ENCODE measurements around the gene SOCS6.

SOCS6 gene

DNA sequence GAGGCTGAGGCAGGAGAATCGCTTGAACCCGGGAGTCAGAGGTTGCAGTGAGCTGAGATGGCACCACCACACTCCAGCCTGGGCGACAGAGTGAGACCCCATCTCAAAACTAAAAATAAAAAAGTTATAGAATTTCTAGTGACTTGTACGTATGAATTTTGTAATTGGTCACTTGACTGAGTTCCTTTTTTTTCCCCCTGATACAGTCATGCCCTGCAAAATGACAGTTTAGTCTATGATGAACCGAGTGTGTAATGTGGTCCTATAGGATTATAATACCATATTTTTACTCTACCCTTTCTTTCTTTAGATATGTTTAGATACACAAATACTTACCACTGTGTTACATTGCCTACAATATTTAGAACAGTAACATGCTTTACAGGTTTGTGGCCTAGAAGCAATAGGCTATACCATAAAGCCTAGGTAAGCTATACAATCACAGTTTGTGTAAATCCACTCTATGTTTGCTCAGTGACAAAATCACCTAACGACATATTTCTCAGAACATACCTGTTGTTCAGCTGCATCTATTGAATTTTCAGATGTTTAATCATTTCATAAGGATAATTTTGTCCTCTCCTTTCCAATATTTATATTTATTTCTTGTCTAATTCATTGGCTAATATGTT lies 25.4 kb downstream of the SOCS6 start:
- Histone ChIP-seq H3K79me2 (ENCODE audit: low read length) (peaks cover 81% of the 10 kb centered on the region), H3K36me3 (replicated peaks; ENCODE audit: insufficient read depth, low read length) (no peaks in the 10 kb centered on the region), H3K27me3 (replicated peaks; ENCODE audit: insufficient read depth, low read length) (no peaks in the 10 kb centered on the region), H3K4me2 (ENCODE audit: low read depth, low read length) (no peak overlapping the region), H3K27ac (ENCODE audit: low read length) (no peak overlapping the region), H3K9me3 (replicated peaks; ENCODE audit: insufficient read depth, low read length) (no peaks in the 10 kb centered on the region), H3K4me3 (ENCODE audit: low read length) (no peak overlapping the region), H2AFZ (ENCODE audit: low read length) (no peak overlapping the region), H3F3A (ENCODE audit: insufficient read depth, low read length) (no peaks in the 10 kb centered on the region), H3K4me1 (ENCODE audit: low read length) (no peaks in the 10 kb centered on the region), H3K9me2 (replicated peaks; ENCODE audit: insufficient read depth, low read length) (no peaks in the 10 kb centered on the region), H3K9ac (ENCODE audit: low read length) (no peak overlapping the region), H4K20me1 (ENCODE audit: insufficient read depth, low read length) (no peaks in the 10 kb centered on the region)
- no peak for TF ChIP-seq EZH2phosphoT487 (IDR thresholded peaks at IDR 0.05; ENCODE audit: low read length)
- no peak for TF ChIP-seq EZH2 (optimal IDR thresholded peaks at IDR 0.05; ENCODE audit: low read depth, low read length)
- TF ChIP-seq, protein P1, sequence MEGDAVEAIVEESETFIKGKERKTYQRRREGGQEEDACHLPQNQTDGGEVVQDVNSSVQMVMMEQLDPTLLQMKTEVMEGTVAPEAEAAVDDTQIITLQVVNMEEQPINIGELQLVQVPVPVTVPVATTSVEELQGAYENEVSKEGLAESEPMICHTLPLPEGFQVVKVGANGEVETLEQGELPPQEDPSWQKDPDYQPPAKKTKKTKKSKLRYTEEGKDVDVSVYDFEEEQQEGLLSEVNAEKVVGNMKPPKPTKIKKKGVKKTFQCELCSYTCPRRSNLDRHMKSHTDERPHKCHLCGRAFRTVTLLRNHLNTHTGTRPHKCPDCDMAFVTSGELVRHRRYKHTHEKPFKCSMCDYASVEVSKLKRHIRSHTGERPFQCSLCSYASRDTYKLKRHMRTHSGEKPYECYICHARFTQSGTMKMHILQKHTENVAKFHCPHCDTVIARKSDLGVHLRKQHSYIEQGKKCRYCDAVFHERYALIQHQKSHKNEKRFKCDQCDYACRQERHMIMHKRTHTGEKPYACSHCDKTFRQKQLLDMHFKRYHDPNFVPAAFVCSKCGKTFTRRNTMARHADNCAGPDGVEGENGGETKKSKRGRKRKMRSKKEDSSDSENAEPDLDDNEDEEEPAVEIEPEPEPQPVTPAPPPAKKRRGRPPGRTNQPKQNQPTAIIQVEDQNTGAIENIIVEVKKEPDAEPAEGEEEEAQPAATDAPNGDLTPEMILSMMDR (IDR thresholded peaks at IDR 0.05; ENCODE audit: low read length), result no peak
- DNase-seq, result no peak

DNA sequence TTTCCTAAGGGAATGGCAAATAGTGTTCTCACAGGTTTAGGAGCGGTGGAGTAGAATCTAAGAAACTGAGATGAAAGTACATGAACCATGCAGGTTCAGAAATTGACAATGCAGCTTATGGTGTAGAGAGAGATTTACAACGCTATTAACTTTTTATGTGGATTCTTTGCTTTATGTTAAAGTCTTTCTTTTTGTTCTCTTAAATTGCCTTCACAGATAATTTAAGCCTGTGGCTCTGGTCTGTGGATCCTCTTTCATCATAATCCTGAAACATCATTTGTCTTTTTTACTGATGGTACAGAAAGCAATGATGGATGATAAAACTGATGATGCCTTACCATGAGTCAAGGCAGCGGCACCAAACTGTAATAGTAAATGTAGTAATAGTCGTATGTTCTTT lies 30.3 kb downstream of the SOCS6 start:
- no peak for DNase-seq
- no peak overlapping the region for H3K4me2 ChIP-seq (ENCODE audit: low read depth, low read length)
- H3K4me3 ChIP-seq (ENCODE audit: low read length), result no peak overlapping the region
- H3K9me2 ChIP-seq (replicated peaks; ENCODE audit: insufficient read depth, low read length), result no peaks in the 10 kb centered on the region
- H3K79me2 ChIP-seq (ENCODE audit: low read length), result peaks cover 62% of the 10 kb centered on the region
- no peaks in the 10 kb centered on the region for H3K36me3 ChIP-seq (replicated peaks; ENCODE audit: insufficient read depth, low read length)
- no peaks in the 10 kb centered on the region for H3K27me3 ChIP-seq (replicated peaks; ENCODE audit: insufficient read depth, low read length)
- H3K27ac ChIP-seq (ENCODE audit: low read length), result no peak overlapping the region
- no peaks in the 10 kb centered on the region for H4K20me1 ChIP-seq (ENCODE audit: insufficient read depth, low read length)
- no peak overlapping the region for H3K9ac ChIP-seq (ENCODE audit: low read length)
- H3K9me3 ChIP-seq (replicated peaks; ENCODE audit: insufficient read depth, low read length), result no peaks in the 10 kb centered on the region
- H3F3A ChIP-seq (ENCODE audit: insufficient read depth, low read length), result no peaks in the 10 kb centered on the region
- no peaks in the 10 kb centered on the region for H3K4me1 ChIP-seq (ENCODE audit: low read length)
- no peak overlapping the region for H2AFZ ChIP-seq (ENCODE audit: low read length)
- no peak for TF ChIP-seq EZH2phosphoT487 (IDR thresholded peaks at IDR 0.05; ENCODE audit: low read length)
- TF ChIP-seq EZH2 (optimal IDR thresholded peaks at IDR 0.05; ENCODE audit: low read depth, low read length), result no peak
- TF ChIP-seq, protein P1 (IDR thresholded peaks at IDR 0.05; ENCODE audit: low read length), result no peak

DNA sequence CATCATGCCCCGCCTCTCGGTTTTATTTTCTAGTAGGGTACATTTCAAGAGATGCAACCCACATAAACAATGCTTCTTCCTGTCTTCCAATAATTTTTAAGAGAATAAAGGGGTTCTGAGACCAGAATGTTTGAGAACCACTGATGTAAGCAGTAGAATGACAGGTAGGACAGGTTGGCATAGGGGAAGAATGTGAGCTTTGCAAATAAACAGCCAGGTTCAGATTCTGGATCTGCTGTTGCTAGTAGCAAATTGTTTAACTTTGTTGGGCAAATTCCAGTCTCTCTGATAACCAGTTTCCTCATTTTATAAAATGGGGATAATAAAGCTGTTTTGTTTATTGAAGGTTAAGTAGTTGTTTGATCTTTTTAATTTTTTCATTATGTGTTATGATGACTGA lies 32.8 kb downstream of the SOCS6 start:
- no peaks in the 10 kb centered on the region for H4K20me1 ChIP-seq (ENCODE audit: insufficient read depth, low read length)
- no peaks in the 10 kb centered on the region for H3K9me3 ChIP-seq (replicated peaks; ENCODE audit: insufficient read depth, low read length)
- no peak overlapping the region for H3K4me2 ChIP-seq (ENCODE audit: low read depth, low read length)
- H3K27me3 ChIP-seq (replicated peaks; ENCODE audit: insufficient read depth, low read length), result no peaks in the 10 kb centered on the region
- TF ChIP-seq EZH2phosphoT487 (IDR thresholded peaks at IDR 0.05; ENCODE audit: low read length), result no peak
- TF ChIP-seq EZH2 (optimal IDR thresholded peaks at IDR 0.05; ENCODE audit: low read depth, low read length), result no peak
- TF ChIP-seq, protein P1 (IDR thresholded peaks at IDR 0.05; ENCODE audit: low read length), result no peak
- H3K9ac ChIP-seq (ENCODE audit: low read length), result no peak overlapping the region
- H3K4me1 ChIP-seq (ENCODE audit: low read length), result no peaks in the 10 kb centered on the region
- H3K4me3 ChIP-seq (ENCODE audit: low read length), result no peak overlapping the region
- H3K79me2 ChIP-seq (ENCODE audit: low read length), result peaks cover 40% of the 10 kb centered on the region
- no peak for DNase-seq
- no peaks in the 10 kb centered on the region for H3K36me3 ChIP-seq (replicated peaks; ENCODE audit: insufficient read depth, low read length)
- H3K27ac ChIP-seq (ENCODE audit: low read length), result no peak overlapping the region
- H2AFZ ChIP-seq (ENCODE audit: low read length), result no peak overlapping the region
- no peaks in the 10 kb centered on the region for H3K9me2 ChIP-seq (replicated peaks; ENCODE audit: insufficient read depth, low read length)
- no peaks in the 10 kb centered on the region for H3F3A ChIP-seq (ENCODE audit: insufficient read depth, low read length)
